HCT116 (cell line): ENCODE measurements around the gene CACNA1C.

Source experiments
- EZH2 ChIP-seq: fragments of 200-600 bp; sonication (generic); IDR thresholded peaks from 2 replicates; pipeline ENCODE4 v1.6.1; 2017; ENCODE audit warnings: antibody characterized with exemption, mixed run types
- EZH2phosphoT487 ChIP-seq: fragments of 200-600 bp; IDR thresholded peaks from 2 replicates; pipeline ENCODE4 v1.6.1; 2018; ENCODE audit warnings: antibody characterized with exemption, borderline replicate concordance
- JUND ChIP-seq: IDR thresholded peaks from 2 replicates; pipeline ENCODE4 v1.6.1; 2012
- POLR2A ChIP-seq: IDR thresholded peaks from 2 replicates; pipeline ENCODE4 v1.7.0; 2011; ENCODE audit warnings: borderline replicate concordance; ENCODE audit not compliant: insufficient read depth, insufficient read length; ENCODE audit errors: extremely low read depth
- POLR2AphosphoS5 ChIP-seq: IDR thresholded peaks from 2 replicates; pipeline ENCODE4 v1.6.1; 2011; ENCODE audit warnings: mild to moderate bottlenecking, low read depth, low read length, moderate library complexity
- RAD21 ChIP-seq: IDR thresholded peaks from 2 replicates; pipeline ENCODE4 v1.6.1; 2012; ENCODE audit warnings: low read depth, mild to moderate bottlenecking
- SIN3A ChIP-seq: IDR thresholded peaks from 2 replicates; pipeline ENCODE4 v1.6.1; 2012; ENCODE audit warnings: low read depth
- SP1 ChIP-seq: IDR thresholded peaks from 2 replicates; pipeline ENCODE4 v1.6.1; 2012; ENCODE audit warnings: low read depth
- SRF ChIP-seq: IDR thresholded peaks from 2 replicates; pipeline ENCODE4 v1.6.1; 2012; ENCODE audit warnings: low read depth
- TCF7L2 ChIP-seq: IDR thresholded peaks from 2 replicates; pipeline ENCODE4 v1.7.0; 2011; ENCODE audit warnings: borderline replicate concordance, inconsistent platforms; ENCODE audit not compliant: insufficient read depth, insufficient read length; ENCODE audit errors: extremely low read depth
- TF ChIP-seq, protein P1 (sequence below), 3 experiments: fragments of 200-600 bp in 1 of 3; sonication (generic) in 1 of 3; IDR thresholded peaks in 2 of 3; conservative IDR thresholded peaks in 1 of 3; 2 replicates each; pipeline ENCODE4 v1.5.1; 2012 to 2017; ENCODE audit warnings: low read depth in 2 of 3, low read length in 2 of 3, antibody characterized with exemption in 1 of 3, borderline replicate concordance in 1 of 3, control low read depth in 1 of 3, mild to moderate bottlenecking in 1 of 3, mixed read lengths in 1 of 3, mixed run types in 1 of 3, moderate library complexity in 1 of 3; ENCODE audit not compliant: insufficient read depth in 1 of 3

DNA sequence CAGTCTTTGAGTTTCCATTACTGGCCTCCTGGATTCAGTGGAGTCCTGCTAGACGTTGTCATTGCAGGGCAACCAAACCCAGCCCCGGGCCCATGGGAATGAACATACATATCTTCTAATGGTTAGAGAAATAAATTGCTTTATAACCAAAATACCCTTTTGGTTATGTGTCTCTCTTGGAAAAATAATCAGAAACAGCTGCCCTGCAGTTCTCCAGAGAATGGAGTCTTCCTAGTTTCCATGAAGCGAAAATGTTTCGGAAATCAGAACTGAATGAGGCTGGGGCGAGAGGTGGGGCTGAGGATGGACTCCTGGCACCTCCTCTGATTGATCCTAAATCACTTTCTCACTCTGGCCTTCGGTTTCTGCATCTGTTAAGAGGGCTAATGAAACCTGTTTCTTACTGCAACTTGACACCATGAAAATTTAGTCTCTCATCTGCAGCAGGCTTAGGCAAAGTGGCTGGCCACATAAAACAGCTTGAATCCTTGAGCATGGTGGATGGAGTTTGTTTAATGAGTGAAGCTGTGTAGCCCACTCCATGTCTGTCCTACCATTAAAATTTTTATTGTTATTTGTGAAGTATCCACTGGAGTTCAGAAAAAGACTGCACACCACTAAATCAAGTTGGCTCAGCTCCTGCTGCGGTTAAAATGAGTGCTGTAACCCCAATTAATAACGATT lies 198.9 kb downstream of the CACNA1C start:
- TF ChIP-seq EZH2phosphoT487 (no peak), POLR2A (no peak), TCF7L2 (no peak), JUND (no peak), SP1 (no peak), EZH2 (no peak), RAD21 (no peak), POLR2AphosphoS5 (no peak), SIN3A (no peak), SRF (no peak)
- TF ChIP-seq, protein P1, sequence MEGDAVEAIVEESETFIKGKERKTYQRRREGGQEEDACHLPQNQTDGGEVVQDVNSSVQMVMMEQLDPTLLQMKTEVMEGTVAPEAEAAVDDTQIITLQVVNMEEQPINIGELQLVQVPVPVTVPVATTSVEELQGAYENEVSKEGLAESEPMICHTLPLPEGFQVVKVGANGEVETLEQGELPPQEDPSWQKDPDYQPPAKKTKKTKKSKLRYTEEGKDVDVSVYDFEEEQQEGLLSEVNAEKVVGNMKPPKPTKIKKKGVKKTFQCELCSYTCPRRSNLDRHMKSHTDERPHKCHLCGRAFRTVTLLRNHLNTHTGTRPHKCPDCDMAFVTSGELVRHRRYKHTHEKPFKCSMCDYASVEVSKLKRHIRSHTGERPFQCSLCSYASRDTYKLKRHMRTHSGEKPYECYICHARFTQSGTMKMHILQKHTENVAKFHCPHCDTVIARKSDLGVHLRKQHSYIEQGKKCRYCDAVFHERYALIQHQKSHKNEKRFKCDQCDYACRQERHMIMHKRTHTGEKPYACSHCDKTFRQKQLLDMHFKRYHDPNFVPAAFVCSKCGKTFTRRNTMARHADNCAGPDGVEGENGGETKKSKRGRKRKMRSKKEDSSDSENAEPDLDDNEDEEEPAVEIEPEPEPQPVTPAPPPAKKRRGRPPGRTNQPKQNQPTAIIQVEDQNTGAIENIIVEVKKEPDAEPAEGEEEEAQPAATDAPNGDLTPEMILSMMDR (IDR thresholded peaks at IDR 0.05 in 2 of 3, conservative IDR thresholded peaks at IDR 0.05 in 1 of 3; ENCODE audit: borderline replicate concordance in 1 of 3, insufficient read depth in 1 of 3, low read depth in 2 of 3, low read length in 2 of 3): no peak
